Measurements from ENCODE around the gene PTN. TPM values are rescaled to one million over a fixed set of nuclear protein-coding genes. Genes with fewer than 3 reads are reported as not detected.
"Not testable (repeated sequence)": the region's sequence is repeated elsewhere in the genome, so short reads cannot be mapped to it uniquely, and the experiment has no call there.

PTN gene
- total RNA-seq, 1 donor from 2014 or later, result 3.1 TPM

DNA sequence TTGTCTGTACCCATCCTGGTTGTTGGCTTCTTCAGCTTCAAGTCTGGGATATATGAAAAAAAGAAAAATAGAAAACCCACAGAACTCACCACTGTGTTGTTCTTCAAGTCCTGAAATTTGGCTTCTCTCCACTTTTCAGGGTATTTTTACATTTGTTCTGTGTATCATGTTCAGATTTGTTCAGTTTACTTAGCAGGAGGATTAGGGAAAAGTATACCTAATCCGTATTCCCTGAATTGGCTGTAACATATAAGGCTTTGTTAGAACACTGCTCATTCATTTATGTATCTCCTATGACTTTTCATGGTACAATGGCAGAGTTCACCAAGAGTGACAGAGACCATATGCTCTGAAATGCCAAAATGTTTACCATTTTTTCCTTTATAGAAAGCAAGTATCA lies 146.9 kb downstream of the PTN start:
- Mint-ChIP-seq H3K27ac (no peak overlapping the region), H3K9me3 (ENCODE audit: low read depth) (no peaks in the 10 kb centered on the region), H3K36me3 (ENCODE audit: insufficient read depth) (no peaks in the 10 kb centered on the region), H3K4me1 (ENCODE audit: low read depth) (no peaks in the 10 kb centered on the region), H3K4me3 (ENCODE audit: low read depth) (no peak overlapping the region), H3K27me3 (no peaks in the 10 kb centered on the region)
- no peak for DNase-seq (ENCODE audit: low spot score, unreplicated experiment)
- TF ChIP-seq, protein P1, sequence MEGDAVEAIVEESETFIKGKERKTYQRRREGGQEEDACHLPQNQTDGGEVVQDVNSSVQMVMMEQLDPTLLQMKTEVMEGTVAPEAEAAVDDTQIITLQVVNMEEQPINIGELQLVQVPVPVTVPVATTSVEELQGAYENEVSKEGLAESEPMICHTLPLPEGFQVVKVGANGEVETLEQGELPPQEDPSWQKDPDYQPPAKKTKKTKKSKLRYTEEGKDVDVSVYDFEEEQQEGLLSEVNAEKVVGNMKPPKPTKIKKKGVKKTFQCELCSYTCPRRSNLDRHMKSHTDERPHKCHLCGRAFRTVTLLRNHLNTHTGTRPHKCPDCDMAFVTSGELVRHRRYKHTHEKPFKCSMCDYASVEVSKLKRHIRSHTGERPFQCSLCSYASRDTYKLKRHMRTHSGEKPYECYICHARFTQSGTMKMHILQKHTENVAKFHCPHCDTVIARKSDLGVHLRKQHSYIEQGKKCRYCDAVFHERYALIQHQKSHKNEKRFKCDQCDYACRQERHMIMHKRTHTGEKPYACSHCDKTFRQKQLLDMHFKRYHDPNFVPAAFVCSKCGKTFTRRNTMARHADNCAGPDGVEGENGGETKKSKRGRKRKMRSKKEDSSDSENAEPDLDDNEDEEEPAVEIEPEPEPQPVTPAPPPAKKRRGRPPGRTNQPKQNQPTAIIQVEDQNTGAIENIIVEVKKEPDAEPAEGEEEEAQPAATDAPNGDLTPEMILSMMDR (IDR thresholded peaks at IDR 0.05; ENCODE audit: unreplicated experiment), result no peak

DNA sequence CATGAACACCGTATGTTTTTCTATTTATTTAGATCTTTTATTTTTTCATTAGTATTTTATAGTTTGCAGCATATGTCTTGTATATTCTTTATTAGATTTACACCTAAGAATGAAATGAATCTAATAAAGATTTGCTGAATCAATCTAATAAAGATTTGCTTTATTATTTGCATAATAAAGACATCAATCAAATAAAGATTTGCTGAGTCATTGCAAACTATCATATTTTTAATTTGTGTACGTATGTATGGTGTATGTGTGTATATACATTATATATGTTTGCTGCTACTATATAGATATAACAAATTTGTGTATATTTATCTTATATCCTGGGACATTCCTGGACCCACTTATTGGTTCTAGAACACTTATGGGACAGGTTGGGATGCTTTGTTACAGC lies 147.5 kb downstream of the PTN start:
- no peak for DNase-seq (ENCODE audit: low spot score, unreplicated experiment)
- Mint-ChIP-seq H3K27me3 (no peaks in the 10 kb centered on the region), H3K9me3 (ENCODE audit: low read depth) (no peaks in the 10 kb centered on the region), H3K27ac (no peak overlapping the region), H3K4me1 (ENCODE audit: low read depth) (no peaks in the 10 kb centered on the region), H3K4me3 (ENCODE audit: low read depth) (no peak overlapping the region), H3K36me3 (ENCODE audit: insufficient read depth) (no peaks in the 10 kb centered on the region)
- TF ChIP-seq, protein P1 (IDR thresholded peaks at IDR 0.05; ENCODE audit: unreplicated experiment), result no peak

DNA sequence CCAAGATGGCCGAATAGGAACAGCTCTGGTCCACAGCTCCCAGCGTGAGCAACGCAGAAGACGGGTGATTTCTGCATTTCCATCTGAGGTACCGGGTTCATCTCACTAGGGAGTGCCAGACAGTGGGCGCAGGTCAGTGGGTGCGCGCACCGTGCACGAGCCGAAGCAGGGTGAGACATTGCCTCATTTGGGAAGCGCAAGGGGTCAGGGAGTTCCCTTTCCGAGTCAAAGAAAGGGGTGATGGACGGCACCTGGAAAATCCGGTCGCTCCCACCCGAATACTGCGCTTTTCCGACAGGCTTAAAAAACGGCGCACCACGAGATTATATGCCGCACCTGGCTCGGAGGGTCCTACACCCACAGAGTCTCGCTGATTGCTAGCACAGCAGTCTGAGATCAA lies 161.9 kb downstream of the PTN start:
- H3K4me3 Mint-ChIP-seq (ENCODE audit: low read depth), result peak overlapping the region; percentile 71
- not testable (repeated sequence) for H3K36me3 Mint-ChIP-seq (ENCODE audit: insufficient read depth); H3K9me3 Mint-ChIP-seq (ENCODE audit: low read depth); DNase-seq (ENCODE audit: low spot score, unreplicated experiment); H3K27me3 Mint-ChIP-seq; H3K4me1 Mint-ChIP-seq (ENCODE audit: low read depth)
- peak overlapping the region; percentile 73 for H3K27ac Mint-ChIP-seq
